ENCODE measurements around the gene SLC39A3. TPM values are rescaled to one million over a fixed set of nuclear protein-coding genes. Genes with fewer than 3 reads are reported as not detected.

The SLC39A3 gene
- total RNA-seq, 1 experiment from 2014 or later, result 41.4 TPM

DNA sequence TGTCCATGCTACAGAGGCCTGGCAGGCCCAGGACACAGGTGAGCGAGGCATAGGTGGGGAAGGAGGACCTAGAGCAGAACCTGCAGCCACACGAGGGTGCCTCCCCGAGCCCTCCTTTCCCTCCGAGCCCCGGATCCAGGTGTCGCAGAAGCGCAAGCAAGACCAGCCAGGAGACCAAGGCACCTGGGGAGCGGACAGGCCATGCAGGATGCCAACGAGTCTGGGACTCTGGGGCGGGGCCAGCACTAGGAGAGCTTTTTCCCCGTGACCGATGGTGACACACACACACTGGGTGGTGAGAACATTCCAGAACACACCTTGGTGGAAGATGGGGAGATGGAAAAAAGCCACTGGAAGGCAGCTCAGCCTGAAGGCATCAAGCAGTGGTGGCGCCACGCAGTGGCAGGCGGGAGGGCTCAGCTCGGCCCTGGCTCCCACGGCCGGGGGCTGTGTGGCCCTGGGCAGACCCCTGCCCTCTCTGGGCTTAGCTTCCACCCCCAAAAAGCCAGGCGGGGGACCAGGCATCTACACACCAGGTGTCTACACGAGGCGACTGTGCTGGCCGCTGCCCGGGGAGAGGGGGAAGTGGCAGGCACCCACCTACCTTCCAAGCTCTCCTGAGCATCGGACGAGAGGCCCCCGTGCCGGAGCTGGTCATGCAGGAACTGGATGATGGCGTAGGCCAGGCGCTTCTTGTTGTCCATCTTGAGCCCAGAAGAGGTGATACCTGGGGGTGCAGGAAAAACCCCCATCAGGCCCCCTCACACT lies 28.7 kb upstream of the SLC39A3 start:
- DNase-seq (ENCODE audit: low read depth), result no peak

DNA sequence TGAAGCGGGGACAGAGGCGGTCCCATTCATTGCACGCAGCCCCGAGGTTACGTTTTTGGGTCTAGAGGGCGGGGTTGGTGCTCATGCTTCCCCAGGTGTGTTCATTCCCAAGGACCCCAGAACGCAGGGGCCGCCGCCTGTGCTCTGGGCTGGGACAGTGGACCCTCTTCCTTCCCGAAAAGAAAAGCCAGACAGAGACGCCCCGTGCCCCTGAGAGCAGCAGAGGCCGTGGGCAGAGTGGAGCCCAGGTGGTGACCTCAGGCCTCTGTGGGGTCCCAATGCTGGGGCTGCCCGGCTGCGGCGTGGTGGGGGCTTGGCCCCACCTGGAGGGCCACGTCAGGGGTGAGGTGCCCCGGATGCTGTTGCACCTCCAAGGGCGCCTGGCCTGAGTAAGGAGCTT lies 27.9 kb upstream of the SLC39A3 start:
- DNase-seq (ENCODE audit: low read depth), result no peak

DNA sequence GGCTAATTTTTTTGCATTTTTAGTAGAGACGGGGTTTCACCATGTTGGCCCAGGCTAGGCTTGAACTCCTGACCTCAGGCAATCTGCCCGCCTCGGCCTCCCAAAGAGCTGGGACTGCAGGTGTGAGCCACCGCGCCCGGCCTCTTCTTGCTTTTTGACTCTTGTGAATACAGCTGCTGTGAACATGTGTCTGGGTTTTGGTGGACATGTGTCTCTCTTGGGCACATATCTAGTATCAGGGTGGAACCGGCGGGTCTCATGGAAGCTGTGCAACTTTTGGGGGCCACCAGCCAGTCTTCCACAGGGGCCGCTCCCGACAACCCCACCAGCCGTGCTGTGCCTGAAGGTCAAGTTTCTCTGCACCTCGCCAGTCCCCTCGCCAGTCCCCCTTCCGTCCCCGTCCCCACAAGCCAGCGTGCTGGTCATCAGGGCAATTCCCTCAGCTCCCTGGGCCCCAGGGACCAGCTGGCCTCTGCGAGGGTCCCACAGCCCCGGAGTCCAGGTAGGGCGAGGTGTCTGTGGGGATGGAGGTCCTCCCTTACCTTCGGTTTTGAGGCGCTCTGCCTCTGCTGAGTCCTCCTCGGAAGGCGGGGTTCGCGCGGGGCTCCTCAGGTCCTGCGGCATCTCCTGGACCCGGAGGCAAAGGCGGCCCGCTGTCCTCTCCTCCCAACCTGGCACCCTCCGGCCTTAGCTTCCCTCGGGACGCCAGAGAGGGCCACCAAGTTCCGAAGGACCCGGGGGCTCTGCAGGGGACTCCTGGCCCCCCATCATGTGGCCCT lies 27.0 kb upstream of the SLC39A3 start:
- DNase-seq (ENCODE audit: low read depth), result no peak

DNA sequence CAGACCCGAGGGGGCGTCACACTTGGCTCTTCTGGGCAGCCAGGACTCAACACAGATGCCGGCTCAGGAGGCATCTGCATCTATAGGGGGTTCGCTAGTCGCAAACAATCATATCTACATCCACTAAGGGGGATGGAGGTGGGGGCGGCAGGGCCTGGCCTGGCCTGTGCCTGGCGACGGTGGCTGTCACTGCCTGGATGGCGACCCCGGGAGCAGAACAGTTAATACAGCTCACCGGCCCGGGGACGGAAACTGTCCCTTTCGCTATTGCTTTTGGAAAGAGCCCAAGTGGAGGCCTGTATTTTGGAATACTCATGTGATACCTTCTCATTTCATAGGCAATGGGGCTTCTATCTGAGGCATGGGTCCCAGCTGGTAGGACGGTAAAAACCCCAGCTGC lies 25.6 kb upstream of the SLC39A3 start:
- DNase-seq (ENCODE audit: low read depth), result no peak

DNA sequence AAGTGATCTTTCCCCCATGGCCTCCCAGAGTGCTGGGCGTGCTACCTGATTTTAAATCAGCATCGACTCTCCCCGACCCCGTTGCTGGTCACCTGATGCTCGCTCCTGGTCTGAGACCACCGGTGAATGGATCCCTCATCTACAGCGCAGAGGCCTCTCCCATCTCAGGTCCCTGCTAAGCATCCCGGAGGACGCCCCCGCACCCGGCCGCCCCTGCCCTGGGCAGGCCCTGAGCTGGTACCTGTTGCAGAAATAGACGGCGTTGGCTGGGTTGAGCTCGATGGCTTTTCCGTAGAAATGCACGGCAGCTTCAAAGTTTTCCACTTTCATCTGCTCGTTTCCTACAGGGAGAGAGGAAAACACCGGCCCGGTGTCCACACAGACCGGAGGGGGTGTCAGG lies 25.1 kb upstream of the SLC39A3 start:
- no peak for DNase-seq (ENCODE audit: low read depth)

DNA sequence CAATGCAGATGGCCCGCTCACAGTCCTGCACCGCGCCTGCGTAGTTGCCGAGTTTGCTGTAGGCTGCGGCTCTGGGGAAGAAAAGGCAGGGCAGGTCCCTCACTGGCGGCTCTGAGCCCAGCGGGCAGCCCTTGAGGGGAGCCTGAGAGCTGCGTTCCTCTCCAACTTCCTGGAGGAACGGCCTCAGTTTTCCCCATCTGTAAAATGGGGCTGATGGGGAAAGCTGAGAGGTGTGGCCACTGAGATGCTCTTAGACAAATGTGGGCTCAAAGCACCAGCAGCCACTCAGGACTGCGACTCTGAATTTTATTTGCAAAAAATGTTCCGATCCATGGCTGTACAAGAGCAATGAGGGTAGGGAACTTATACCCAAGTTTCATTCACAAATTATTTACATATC lies 23.9 kb upstream of the SLC39A3 start:
- no peak for DNase-seq (ENCODE audit: low read depth)

DNA sequence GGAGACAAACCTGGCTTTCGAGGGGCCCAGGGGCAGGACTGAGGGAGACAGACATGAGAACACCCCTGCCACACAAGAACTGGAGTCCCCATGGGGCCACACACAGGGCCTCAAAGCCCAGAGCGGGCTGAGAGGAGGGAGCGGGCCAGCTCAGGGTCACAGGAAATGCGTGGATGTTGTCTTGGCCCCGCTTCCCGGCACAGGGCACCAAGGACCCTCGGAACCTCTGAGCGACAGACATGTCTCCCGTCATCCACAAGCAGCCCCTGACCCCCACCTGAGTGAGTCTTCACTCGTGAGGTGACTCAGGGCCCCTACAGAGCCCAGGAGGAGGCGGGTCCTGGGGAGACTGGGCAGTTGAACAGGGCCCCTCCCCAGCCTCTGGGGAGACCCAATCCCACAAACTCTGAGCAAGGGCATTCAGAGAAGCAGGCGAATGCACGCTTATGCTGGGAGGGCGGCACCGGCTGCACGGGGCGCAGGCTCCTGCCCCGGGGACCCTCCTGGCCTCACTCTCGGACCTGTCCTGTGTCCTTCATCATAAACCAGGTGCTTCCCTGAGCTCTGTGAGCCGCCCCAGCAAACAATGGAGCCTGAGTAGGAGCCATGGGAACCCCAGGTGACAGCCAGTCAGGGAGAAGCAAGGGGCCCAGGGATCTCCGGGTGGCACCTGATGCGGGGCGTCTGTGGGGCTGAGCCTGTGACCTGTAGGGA lies 23.1 kb upstream of the SLC39A3 start:
- no peak for DNase-seq (ENCODE audit: low read depth)

DNA sequence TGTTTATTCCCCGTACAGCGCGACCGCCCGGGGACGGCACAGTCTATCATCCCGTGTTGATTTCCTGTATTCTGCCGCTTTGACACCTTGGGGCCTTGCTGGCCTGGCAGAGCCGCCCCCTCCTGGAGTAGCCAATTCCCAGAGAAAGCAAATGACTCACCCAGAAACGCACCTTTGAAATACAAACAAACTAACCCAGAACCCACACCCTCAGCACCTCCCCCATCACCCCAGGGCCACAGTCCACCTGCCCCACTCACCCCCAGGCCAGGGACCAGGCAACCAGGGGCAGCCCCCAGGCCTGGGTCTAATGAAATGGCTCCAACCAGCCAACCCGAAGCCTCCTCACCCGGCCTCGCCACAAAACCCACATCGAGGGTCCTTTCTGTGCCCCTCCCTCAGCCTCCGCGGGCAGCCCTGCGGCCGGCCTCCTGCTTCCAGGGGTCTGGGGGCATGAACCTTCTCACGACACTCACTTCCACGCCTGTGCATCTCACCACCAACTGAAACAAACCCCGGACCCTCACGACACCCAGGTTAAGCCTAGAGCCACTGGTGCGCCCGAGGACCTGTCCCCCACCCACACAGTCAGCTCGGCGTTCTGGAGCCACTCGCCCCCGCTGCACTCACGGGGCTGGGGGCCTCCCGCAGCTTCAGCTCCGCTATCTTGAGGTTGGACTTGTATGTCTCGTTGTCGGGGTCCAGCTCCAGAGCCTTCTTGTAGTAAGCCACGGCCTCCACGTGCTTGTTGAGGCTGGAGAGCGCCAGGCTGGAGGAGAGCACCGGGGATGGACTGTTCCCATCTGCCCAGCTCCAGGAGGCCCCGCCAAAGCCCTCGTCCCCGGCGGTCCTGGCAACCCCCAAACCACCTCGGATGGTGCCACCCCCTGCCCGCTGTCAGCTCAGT lies 22.3 kb upstream of the SLC39A3 start:
- no peak for DNase-seq (ENCODE audit: low read depth)

DNA sequence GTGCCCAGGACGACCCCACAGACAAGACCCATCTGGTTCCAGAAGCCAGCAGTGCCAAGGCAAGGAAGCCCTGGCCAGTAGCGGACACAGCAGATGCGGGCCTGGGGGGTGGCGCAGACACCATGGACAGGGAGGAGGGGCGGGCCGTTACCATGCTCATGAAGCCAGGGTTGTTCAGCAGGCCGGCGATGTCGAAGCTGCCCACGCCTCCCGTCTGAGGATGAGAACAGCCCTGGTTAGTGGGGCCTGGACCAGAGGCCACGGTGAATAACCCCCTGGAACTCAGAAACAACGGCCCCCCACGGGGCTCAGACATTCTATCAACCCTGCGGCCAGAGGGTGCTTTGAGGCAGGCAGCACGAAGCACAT lies 21.5 kb upstream of the SLC39A3 start:
- DNase-seq (ENCODE audit: low read depth), result no peak

DNA sequence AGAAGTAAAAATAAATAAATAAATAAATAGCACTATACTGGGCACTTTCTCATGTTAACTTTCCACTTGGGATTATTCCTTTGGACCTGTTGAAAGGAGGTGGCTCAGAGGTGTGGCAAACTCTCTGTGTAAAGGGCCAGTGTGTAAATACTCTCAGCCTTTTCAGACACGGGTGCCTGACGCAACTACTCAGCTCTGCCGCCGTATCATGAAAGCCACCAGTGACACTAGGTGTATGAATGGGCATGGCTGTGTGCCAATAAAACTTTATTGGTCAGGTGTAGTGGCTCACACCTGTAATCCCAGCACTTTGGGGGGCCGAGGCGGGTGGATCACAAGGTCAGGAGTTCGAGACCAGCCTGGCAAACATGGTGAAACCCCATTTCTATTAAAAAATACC lies 20.1 kb upstream of the SLC39A3 start:
- DNase-seq (ENCODE audit: low read depth), result no peak

DNA sequence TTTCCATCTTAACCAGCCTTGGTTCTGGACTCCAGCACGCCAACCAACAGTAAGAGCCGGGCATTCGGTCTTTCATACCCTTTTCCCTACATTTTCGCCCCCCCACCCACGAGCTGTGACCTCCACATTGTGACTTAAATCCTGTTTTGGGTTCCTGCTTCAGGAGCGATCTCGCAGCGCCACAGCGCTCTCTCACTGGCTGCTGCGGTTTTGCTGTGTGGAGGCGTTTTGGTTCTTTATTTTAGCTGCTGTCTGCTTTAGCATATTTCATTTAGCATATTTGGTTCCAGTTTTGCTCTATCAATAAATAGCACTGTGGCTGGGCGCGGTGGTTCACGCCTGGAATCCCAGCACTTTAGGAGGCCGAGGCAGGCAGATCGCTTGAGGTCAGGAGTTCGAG lies 19.5 kb upstream of the SLC39A3 start:
- no peak for DNase-seq (ENCODE audit: low read depth)

DNA sequence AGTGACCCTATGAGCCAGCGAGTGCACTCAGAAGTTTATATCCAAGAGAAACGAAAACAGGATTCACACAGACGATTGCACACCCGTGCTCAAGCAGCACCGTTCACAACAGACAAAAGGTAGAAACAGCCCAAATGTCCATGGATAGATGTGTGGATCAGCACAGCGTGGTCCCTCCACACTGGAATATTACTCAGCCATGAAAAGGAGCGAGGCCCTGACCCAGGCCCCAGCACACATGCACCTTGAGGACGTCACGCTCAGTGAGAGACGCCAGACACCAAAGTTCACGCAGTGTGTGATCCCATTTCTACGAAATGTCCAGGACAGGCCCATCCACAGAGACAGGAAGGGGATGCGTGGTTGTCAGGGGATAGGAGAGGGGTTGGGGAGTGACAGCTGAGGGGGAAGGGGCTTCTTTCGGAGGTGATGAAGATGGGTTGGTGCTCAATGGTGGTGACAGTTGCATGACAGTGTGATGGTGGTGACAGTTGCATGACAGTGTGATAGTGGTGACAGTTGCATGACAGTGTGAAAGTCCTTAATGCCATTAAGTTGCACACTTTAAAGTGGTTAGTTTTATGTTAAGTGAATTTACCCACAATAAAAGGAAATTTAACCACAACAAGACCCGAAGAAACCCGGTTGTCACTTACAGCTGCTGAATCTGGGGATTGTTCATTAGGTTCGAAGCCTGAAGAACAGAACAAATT lies 18.9 kb upstream of the SLC39A3 start:
- DNase-seq (ENCODE audit: low read depth), result no peak

DNA sequence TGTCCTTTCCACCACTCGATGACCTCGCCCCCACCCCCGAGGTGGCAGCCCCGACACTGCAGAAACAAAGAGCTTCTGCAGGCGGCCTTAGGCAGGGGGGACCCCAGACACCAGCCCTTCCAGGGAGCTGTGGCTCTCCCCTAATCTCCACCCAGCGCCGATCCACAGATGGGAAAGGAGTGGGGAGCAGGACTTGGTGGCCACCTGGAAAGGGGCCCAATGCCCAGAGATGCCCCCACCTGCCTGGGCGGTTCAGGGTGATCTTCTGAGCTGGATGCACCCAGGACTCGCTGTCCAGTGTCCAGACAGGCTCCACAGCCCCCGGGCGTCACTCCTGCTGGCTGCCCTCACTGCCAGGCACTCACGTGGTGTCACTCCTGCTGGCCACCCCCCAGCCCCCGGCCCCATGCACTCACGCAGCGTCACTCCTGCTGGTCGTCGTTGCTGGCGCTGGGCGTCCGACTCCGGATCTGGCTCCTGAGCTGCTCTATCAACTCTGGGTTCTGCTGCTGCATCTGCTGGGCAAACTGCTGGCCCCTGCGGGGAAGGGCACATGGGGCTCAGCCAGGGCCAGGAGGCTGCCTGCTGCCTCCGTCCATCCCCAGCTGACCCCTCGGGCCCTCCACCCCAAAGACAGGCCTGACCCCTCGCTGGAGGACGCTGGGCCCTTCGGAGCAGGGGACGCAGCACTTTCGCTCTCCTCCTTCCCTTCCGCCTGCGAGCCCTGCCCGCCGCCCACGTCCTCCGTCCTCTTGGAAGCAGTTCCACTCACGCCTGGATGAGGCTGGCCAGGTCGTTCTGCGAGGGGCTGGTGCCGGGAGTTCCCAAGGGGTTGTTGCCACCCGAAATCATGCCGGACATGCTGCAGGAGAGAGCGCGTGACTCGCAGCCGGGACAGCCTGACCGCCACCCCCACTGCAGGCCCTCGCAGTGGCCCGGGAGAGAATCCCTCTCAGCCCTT lies 17.4 kb upstream of the SLC39A3 start:
- DNase-seq (ENCODE audit: low read depth), result no peak

DNA sequence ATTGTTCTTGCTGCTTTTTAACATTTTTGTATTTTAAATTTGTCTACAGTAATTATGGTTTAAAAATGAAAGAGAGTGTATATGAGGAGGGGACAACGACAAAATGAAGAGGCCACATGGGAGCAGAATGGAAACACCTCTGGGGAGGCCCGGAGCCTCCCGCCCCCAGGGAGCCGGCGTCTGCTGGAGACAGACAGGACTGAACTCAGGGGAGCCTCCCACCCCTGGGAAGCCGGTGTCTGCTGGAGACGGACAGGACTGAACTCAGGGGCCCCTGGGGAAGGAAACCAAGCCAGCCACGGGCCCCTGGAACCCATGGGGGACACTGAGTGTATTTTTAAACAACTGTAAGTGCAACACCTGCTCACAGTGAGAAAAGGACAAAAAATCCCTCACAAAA lies 16.7 kb upstream of the SLC39A3 start:
- DNase-seq (ENCODE audit: low read depth), result no peak

DNA sequence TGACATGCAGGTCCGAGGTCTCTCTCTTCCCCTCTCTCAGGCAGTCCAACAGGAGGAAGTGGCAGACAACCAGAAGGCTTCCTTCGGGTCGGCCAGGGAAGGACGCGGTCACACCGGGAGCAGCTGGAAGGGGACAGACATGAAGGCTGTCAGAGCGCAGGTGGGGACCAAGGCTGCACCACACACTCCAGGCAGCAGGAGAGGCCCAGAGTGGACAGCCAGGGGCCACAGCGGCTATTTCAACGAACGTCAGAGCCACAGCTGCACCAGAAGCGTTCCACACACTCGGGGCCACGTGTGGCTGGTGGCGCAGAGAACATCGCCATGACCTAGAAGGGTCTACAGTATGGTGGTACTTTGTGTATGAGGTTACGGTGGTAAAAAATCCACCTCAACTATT lies 16.0 kb upstream of the SLC39A3 start:
- DNase-seq (ENCODE audit: low read depth), result no peak

DNA sequence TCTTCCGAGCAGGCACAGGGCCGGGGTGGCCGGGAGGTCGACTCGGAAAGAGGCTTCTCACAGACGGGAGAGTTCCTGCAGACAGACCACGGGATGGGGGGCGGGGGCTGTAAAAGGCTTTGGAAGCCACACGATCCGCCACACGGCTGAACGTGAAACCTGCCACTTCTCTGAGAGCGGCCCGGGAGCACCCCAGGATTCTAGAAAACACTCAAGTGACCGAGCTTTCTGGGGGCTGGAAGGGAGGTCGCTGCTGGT lies 15.6 kb upstream of the SLC39A3 start:
- DNase-seq (ENCODE audit: low read depth), result no peak

DNA sequence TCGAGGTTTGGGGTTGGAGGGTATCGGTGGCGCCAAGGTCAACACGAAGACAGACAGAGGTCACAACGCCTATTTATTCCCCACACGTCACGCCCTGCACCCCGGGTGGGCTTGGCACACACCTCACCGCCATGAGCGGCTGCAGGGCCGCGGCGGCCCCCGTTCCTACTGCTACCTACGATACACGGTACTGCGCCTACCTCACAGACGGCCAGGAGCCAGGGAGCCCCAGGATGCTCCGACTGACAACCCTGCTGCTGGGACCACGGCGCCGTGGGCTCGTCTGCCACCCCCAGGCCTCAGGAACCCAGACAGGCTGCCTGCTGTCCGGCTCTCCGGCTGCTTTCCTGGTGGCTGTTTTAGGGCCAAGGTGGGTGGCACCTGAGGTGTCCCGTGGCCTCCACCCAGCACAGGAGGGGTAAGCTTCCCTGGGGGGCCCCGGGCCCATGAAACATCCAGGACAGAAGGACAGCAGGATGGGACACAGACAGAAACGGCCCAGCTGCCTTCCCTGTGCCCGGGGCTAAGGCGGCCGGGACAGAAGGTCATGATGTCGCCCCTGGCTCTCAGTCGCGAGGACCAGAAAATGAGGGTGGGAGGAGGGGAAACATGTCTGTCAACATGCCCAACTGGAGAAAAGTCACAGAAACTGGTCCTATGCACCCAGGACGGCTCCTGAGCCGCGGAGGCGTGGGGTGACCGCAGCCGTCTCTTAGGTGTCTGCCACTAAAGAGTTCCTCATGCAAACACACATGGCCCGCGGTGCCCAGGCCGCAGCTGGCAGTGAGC lies 15.0 kb upstream of the SLC39A3 start:
- no peak for DNase-seq (ENCODE audit: low read depth)

DNA sequence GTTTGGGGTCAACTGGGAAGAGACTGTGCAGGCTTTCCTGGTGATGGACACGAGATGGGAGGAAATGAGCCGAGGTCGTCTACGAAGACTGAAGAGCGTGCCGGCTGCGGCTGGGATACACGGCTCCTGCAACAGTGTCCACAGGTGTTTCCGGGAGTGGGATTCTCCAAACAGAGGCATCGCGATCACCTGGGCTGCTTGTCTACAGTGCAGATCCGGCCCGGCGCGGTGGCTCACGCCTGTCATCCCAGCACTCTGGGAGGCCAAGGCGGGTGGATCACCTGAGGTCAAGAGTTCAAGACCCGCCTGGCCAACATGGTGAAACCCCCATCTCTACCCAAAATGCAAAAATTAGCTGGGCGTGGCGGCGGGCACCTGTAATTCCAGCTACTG lies 11.6 kb upstream of the SLC39A3 start:
- no peak for DNase-seq (ENCODE audit: low read depth)

DNA sequence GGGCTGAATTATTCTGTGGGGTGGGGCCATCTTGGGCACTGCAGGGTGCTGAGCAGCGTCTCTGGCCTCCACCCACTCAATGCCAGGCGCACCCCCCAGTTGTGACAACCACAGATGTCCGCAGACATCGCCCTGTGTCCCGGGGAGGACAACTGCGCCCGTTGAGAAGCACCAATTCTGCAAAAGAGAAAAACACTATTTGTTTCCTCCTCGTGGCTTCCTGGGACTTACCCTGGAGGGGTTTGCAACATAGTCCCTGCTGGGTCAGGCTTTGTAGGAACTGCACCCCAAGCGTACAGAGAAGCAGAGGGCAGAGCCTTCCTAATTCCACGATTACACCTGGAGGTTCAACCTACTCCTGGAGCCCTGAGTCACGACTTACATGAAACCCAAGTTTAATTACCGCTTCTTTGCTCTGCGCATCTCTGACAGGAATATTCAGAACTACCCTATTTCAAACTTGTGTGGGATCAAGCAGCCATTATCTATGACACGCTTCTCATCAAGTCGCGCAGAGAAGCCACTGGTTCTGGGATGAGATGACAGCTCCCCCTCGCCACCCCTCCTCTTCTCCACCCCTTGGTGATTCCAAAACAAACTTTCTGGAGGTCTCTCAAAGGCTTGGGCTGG lies 11.1 kb upstream of the SLC39A3 start:
- no peak for DNase-seq (ENCODE audit: low read depth)
